Measurements from ENCODE around the gene ARHGEF1.
A peak's percentile ranks its signal among the peaks of the same experiment; 100 is the strongest.
"Not testable (repeated sequence)": the region's sequence is repeated elsewhere in the genome, so short reads cannot be mapped to it uniquely, and the experiment has no call there.

ARHGEF1 gene

GRCh38 chr19:41863209-41863931 lies 19.6 kb upstream of the ARHGEF1 start:
- DNase-seq: no peak

- DNase-seq: no peak
Measured at GRCh38 chr19:41864374-41864773, 18.6 kb upstream of the ARHGEF1 start.

- no peak for DNase-seq
Measured at GRCh38 chr19:41866284-41866683, 16.7 kb upstream of the ARHGEF1 start.

- DNase-seq: no peak
Measured at GRCh38 chr19:41868120-41868988, 14.6 kb upstream of the ARHGEF1 start.

- DNase-seq: no peak
Measured at GRCh38 chr19:41868989-41869300, 14.0 kb upstream of the ARHGEF1 start.

GRCh38 chr19:41869374-41869955 lies 13.5 kb upstream of the ARHGEF1 start:
- DNase-seq: no peak

GRCh38 chr19:41870401-41870873 lies 12.5 kb upstream of the ARHGEF1 start:
- peak; percentile 15 for DNase-seq

GRCh38 chr19:41871573-41872383 lies 11.2 kb upstream of the ARHGEF1 start:
- peak; percentile 90 for DNase-seq

GRCh38 chr19:41872384-41872774 lies 10.6 kb upstream of the ARHGEF1 start:
- no peak for DNase-seq

GRCh38 chr19:41872775-41873647 lies 10.0 kb upstream of the ARHGEF1 start:
- DNase-seq: peak; percentile 40

GRCh38 chr19:41875973-41876372 lies 7.0 kb upstream of the ARHGEF1 start:
- DNase-seq: not testable (repeated sequence)

- DNase-seq: peak; percentile 82
Measured at GRCh38 chr19:41876847-41877832, 5.8 kb upstream of the ARHGEF1 start, which contains the start of gene CD79A. Gene CD79A, plus strand, starts transcription at chr19:41877279. Its CDS starts 26 bp downstream, at chr19:41877305.

GRCh38 chr19:41877916-41878905 lies 4.8 kb upstream of the ARHGEF1 start:
- DNase-seq: no peak

GRCh38 chr19:41879080-41879479 lies 3.9 kb upstream of the ARHGEF1 start:
- no peak for DNase-seq

GRCh38 chr19:41879670-41880328 lies 3.2 kb upstream of the ARHGEF1 start:
- DNase-seq: no peak

GRCh38 chr19:41880329-41880708 lies 2.7 kb upstream of the ARHGEF1 start:
- no peak for DNase-seq

- no peak for DNase-seq
Measured at GRCh38 chr19:41883463-41883820, 458 bp downstream of the ARHGEF1 start.

- peak; percentile 97 for DNase-seq
Measured at GRCh38 chr19:41883821-41884733, 1.1 kb downstream of the ARHGEF1 start.
